Iris pigment epithelial cell (primary cell): Measurements from ENCODE around the gene ZMYND19.
"Not testable (repeated sequence)": the region's sequence is repeated elsewhere in the genome, so short reads cannot be mapped to it uniquely, and the experiment has no call there.

ENCODE experiments used
- DNase-seq: peaks from one replicate; pipeline ENCODE4 v3.0.0-alpha.2; 2011; ENCODE audit warnings: low read depth

ZMYND19 gene

DNA sequence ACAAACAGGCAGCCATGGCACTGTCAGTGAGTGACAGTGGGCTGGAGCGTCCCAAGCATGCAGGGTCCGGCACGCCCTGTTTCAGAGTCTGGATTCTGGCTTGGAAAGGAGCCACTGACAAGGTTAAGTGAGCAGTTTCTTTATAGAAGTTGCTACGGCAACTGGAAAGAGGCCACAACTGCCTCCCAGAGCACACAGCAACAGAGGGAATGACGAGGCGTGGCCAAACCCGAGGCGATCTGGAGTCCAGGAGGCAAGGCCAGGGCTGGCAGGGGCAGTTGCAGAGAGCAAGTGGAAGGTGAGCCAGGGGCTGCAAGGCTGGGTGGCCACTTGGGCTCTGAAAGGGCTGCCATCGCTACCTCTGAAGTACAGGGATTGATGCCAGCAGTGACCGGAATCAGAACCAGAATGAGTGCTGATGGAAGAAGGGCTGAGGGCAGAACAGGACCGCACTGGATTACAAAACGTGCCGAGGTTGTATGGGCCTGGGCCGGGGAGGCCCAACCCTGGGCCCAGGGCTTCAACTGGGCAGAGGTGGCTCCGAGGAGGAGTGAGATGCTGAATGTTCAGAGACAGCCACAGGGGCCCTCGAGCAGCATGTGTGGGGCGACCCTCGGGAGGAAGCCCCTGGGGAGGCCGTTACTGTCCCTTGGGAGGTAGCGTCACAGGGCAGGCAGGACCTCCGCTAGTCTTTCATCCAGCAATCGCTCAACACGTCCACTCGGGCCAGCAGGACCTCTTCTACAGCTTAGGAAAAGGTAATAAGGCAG is 34.1 kb downstream of the ZMYND19 start:
- peak; percentile 63 for DNase-seq

DNA sequence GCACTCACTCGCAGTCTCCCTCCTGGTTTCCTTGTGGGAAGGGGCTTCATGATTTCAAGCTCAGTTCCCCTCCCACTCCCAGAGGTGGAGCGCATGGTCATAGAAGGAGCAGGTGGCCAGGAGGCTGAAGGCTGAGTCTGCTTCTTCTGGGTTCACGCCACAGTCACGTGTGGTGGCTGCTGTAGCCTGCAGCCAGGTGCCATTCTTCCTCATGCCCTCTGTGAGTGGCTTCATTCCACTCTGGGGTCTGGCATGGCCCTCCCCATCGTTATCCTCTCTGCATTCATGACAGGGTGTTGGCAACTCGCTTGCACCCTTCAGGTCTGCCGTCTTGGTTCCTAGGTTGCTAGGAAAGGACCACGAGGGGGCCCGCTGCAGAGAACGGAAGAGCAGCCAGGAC is 35.1 kb downstream of the ZMYND19 start:
- no peak for DNase-seq

DNA sequence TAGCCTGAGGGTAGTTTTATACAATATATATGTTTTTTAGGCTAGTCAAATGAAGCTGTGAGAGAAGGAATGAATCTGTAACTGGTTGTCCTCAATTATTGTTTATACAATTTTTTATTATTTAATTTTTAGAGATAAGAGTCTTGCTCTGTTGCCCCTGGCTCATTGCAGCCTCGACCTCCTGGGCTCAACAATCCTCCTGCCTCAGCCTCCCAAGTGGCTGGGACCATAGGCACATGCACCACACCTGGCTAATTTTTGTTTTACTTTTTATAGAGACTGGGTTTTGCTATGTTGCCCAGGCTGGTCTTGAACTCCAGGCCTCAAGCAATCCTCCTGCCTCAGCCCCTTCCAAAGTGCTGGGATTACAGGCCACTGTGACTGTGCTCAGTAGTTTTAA is 36.0 kb downstream of the ZMYND19 start:
- no peak for DNase-seq

DNA sequence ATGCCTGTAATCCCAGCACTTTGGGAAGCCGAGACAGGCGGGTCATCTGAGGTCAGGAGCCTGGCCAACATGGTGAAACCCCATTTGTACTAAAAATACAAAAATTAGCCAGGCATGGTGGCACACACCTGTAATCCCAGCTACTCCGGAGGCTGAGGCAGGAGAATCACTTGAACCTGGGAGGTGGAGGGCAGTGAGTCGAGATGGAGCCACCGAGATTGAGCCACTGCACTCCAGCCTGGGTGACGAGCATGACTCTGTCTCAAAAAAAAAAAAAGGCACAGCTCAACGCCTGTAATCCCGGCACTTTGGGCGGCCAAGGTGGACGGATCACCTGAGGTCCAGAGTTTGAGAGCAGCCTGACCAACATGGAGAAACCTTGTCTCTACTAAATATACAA is 36.7 kb downstream of the ZMYND19 start:
- DNase-seq: not testable (repeated sequence)

DNA sequence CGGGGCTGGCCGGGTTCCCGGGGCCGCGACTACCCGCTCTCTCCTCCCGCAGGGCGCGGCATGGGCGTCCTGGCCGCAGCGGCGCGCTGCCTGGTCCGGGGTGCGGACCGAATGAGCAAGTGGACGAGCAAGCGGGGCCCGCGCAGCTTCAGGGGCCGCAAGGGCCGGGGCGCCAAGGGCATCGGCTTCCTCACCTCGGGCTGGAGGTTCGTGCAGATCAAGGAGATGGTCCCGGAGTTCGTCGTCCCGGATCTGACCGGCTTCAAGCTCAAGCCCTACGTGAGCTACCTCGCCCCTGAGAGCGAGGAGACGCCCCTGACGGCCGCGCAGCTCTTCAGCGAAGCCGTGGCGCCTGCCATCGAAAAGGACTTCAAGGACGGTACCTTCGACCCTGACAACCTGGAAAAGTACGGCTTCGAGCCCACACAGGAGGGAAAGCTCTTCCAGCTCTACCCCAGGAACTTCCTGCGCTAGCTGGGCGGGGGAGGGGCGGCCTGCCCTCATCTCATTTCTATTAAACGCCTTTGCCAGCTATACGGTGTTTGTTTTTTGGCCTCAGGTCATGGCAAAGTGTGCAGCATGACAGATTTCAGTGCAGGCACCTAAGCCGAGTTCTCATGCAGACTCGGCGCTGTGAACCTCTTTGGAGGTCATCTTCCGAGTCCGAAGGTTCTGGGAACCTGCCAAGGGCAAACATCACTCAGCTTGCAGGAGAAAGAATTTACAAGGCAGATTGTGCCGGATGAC is 38.1 kb downstream of the ZMYND19 start:
- peak; percentile 27 for DNase-seq

DNA sequence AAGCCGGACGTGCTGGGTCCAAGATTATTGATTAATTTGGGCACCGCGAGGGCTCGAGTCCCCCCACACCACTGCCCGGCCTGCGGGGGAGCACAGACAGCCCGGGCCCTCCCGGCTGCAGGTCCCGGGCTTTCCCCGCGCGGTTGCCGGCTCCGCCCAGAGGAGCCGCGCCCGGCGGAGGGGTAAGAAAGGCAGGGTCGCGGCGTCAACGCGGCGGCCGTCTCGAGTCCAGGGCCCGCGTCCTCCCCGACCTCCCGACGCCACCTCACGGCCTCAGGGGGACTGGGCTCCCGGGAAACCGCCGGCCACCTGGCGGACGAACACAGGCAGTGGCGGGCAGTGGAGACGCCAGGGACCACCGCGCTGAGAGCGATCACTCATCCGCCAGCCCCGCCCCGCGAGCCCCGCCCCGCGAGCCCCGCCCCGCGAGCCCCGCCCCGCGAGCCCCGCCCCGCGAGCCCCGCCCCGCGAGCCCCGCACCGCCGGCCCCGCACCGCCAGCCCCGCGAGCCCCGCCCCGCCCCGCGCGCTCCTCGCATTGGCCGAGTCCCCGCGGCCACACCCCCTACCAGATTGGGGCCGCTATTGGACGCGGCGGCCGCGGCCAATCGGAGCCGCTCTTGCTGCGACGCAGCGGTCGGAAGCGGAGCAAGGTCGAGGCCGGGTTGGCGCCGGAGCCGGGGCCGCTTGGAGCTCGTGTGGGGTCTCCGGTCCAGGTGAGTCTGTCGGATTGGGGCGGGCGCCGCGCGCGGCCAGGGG is 38.9 kb downstream of the ZMYND19 start, which contains the start of gene MRPL41:
Gene MRPL41 (plus strand): TSS at position 616 of the 758 bp plus-strand sequence. CDS start 203 bp downstream, outside the sequence.
- DNase-seq: peak; percentile 87

DNA sequence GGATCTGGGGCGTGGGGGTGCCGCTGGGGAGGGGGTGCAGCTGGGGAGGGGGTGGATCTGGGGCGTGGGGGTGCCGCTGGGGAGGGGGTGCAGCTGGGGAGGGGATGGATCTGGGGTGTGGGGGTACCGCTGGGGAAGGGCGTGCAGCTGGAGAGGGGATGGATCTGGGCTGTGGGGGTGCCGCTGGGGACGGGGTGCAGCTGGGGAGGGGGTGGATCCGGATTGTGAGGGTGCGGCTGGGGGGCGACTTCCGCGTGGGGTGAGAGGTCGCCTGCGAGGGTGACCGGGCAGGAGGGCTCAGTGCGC is 39.4 kb downstream of the ZMYND19 start:
- not testable (repeated sequence) for DNase-seq

DNA sequence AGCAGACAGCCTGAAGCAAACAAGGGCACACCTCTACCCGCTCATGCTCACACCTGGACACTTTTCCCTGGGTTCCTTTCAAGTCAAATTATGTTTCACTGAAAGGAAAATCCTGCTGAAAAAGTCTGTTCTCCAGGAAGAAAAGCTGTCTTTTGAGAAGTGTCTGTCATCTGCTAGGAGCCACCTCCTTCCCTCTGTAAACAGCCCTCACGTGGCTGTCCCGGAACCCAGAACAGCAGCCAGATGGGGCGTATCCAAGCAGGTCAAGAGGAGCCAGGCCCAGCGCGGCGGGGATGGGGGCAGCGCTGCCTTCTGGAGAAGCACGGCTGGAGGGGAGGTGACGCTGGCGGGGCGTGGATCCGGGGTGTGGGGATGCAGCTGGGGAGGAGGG is 40.1 kb downstream of the ZMYND19 start, which contains the start of gene PNPLA7:
Gene PNPLA7 (minus strand): TSS at position 172 of the 391 bp plus-strand sequence. CDS start 205 bp downstream, outside the sequence.
- peak; percentile 77 for DNase-seq

DNA sequence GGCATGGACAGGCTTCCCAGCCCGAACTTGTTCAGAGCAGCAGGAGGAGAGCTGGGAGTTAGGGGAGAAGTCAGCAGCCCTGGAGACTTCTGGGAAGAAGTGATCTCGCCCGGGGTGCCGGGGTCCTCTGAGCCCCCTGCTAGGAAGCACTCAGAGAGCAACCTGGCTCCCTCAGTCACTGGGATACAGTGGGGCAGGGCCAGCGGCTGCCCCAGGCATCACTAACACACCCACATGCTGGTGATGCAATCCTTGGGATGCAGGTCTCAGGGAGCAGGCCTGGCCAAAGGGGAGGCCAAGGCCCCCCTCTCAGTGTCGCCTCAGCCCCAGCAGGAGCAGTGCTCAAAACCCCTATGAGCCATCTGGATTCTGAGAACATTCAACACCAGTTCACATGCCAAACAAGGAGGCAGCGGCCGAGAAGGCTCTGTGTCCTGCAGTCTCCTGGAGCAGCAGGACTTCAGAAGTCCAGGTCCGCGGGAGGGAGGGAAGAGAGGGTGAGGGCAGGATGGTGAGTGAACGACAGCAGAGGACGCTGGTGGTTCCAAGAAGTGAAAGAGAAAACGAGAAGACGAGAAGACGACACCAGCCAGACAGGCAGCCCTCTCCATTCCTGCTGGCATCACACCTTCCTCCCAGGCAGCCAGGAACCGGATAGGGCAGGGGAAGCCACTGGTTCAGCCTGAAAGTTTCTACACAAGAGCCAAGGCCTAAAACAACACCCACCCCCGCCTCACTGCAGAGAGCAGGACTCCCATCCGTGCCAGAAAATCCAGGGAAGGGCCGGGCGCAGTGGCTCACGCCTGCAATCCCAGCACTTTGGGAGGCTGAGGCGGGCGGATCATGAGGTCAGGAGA is 42.4 kb downstream of the ZMYND19 start:
- DNase-seq: no peak

DNA sequence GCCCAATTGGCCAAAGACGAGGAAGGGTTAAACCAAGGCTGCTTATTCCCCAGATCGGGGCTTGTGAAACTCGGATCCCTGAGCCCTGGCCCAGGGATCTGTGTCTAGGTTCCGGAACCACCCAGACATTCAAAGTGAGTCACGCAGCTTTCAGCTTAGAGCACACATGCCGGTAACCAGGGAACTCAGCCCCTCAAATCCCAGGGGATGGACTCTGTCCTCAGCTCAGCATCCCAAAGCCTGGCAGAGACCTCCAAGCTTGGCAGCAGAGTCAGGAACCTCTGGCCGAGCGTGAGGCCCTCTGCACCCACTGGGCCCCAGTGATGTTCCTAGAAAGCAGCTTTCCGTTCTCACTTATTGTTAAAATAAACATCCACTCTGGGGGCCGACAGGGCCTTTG is 45.2 kb downstream of the ZMYND19 start:
- DNase-seq: peak; percentile 52

DNA sequence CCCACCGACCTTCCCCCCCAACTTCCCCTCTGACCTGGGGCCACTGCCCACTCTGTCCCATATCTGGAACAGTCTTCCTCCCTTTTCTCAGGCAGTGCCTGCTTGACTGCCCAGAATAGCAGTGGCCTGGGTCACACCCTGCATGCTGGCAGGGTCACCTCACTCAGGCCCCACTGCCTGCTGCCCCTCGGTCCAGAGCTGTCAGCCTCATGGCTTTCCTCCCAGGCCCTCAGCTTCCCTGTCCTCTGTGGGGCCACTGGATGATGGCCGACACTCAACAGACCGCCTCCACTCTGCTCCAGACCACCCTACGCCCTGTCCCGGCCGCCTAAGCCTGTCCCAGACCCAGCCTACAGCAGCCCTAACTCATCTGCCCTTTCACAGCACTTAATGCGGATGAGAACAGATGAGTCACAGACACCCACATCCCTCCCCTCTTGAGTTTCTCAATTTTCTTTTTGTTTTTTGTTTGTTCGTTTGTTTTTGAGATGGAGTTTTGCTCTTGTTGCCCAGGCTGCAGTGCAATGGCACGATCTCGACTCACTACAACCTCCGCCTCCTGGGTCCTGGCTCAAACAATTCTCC is 46.0 kb downstream of the ZMYND19 start:
- DNase-seq: peak; percentile 55

DNA sequence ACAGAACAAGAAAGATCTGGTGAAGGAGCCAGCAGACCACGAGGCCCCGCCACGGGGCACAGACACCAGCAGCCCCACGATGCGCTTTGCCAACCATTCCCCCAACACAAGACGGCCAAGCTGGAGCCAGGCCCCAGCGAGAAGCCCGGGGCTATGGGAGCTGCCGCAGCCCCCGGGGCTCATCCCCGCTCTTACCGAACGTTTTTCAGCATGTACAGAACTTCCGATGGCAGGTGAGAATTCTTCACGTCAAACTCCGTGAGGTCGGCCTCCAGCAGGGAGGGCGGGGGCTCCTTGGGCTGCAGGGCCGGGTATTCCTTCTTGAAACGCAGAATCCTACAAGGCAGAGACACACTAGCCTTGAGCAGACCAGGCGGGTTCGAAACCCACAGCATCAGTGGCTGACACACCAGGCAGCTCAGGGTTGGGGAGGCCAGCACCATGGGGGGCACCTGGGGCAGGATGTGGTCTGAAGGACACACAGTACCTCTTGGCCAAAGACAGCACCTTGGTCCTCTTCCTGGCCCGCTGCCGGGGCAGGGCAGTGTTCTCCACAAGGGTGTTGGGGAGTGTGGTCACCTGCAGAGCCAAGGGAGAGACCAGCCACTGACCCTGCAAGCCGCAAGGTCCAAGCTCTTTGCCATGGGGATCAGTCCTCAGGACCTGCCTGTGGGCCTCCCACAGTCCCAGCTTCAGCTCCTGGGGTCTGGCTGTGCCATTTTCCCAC is 46.9 kb downstream of the ZMYND19 start:
- no peak for DNase-seq

DNA sequence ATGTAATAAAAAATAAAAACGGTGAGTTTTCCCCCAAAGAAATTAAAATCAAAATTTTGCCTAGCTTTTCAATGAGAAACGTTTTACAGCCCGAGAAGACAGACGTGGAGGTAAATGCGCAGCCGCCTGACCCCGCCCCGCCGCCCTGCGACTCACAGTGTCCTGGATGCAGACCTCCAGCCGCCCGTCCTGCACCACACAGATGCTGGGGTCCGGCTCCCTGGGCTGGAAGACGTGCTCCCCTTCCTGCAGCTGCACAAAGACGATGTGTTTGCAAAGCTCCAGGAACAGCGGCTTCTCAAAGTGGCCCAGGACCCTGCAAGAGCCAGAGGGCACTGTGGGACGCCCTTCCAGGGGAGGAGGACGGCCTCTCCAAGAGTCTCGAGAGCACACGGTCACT is 47.8 kb downstream of the ZMYND19 start:
- no peak for DNase-seq

DNA sequence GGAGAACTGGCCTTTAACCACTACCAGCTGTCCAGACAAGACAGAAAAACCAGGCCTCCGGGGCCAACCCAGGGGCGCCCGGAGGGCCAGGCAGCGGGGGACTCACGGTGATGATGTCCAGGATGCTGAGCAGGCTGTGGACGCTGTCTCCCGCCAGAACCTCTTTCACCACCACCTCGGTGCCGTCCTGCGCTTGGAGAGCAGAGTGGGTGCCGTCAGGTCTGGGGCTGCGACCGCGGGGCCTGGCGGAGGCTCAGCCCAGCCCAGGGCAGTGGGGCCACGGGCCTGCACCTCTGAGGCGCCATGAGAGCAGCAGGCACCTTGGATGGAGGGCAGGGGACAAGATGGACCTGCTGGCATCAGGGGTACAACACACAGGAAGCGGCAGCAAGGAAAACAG is 49.8 kb downstream of the ZMYND19 start:
- no peak for DNase-seq

DNA sequence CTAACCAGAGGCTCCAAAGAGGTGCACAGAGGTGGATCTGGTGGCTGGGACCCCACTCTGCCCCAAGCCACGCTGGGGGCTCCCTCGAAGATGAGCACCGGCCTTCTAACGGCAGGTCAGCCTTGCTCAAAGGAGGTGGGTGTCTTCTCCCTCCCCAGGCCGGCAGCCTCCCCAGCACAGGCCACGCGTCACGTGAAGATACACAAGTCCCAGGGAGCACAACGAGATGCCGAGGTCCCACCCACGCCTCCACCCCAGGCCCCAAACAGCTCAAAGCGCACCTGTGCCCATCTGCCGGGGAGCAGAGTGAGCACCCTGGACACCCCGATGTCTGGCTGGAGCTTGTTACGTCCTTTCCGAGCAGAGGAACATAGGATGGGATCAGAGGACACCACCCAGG is 52.3 kb downstream of the ZMYND19 start:
- no peak for DNase-seq

DNA sequence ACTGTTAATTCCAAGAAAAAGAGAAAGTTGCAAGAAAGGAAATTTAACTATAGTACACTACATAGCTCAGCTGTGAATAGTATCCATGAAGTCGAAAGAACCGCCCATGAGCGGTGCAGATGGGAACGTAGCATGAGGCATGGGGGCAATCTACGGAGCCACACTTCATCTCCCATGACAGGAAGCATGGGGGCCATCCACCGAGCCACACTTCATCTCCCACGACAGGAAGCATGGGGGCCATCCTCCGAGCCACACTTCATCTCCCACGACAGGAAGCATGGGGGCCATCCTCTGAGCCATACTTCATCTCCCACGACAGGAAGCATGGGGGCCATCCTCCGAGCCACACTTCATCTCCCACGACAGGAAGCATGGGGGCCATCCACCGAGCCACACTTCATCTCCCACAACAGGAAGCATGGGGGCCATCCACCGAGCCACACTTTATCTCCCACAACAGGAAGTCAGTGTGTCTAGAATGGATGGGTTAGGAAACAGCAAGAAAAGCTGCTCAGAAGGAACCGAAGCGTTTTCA is 53.6 kb downstream of the ZMYND19 start:
- DNase-seq: not testable (repeated sequence)

DNA sequence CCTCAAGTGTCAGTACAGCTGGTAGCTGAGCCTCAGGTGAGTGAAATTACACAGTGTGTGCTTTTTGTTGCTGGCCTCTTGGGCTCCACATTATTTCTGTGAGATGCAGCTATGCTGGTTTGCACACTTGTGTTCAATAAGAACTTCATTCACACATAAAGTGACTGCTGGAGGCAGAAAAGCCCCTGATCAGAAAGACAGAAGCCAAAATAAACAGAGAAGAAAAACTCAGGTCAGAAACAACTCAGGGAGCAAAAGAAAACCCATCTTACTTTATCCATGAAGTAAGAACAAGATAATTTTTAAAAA is 55.2 kb downstream of the ZMYND19 start:
- no peak for DNase-seq

DNA sequence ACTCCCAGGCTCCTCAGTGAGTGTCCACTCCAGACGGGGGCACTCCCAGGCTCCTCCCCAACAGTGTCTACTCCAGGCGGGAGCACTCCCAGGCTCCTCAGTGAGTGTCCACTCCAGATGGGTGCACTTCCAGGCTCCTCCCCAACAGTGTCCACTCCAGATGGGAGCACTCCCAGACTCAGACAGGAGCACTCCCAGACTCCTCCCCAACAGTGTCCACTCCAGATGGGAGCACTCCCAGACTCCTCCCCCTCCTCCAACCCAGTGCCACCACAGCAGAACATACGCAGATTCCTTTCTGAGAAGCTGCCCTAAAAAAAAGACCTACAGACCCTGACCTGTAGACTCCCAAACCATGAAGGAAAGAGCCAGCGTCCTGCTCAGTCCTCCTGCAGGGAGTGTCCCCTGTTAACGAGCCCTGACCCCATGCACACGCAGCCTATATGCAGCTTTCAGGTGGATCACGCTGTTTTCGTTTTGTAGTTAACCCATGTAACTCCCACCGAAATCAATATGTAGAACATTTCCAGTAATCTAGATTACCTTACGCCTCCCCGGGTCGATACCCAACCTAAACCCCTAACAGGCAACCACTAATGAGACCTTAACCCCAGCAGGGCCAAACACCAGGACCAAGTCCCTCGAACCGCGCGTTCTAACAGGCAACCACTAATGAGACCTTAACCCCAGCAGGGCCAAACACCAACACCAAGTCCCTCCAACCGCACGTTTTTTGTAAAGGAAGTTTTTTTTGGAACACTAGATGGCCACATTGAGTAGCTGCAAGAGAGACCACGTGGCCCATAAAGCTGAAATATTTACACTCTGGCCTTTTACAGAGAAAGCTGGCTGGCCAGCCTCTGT is 55.8 kb downstream of the ZMYND19 start:
- peak; percentile 67 for DNase-seq

DNA sequence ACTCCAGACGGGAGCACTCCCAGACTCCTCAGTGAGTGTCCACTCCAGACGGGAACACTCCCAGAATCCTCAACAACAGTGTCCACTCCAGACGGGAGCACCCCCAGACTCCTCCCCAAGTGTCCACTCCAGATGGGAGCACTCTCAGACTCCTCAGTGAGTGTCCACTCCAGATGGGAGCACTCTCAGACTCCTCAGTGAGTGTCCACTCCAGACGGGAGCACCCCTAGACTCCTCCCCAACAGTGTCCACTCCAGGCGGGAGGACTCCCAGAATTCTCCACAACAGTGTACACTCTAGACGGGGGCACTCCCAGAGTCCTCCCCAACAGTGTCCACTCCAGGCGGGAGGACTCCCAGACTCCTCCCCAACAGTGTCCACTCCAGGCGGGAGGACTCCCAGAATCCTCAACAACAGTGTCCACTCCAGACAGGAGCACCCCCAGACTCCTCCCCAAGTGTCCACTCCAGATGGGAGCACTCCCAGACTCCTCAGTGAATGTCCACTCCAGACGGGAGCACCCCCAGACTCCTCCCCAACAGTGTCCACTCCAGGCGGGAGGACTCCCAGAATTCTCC is 57.3 kb downstream of the ZMYND19 start:
- DNase-seq: not testable (repeated sequence)
